Activated CD4-positive, CD25-positive, alpha-beta regulatory T cell treated with anti-CD3 and anti-CD28 coated beads, Interleukin-2, amount 50 U/mL, for 24 hours (primary cell): ENCODE measurements around the gene POR.
A peak's percentile ranks its signal among the peaks of the same experiment; 100 is the strongest.
"Not testable (repeated sequence)": the region's sequence is repeated elsewhere in the genome, so short reads cannot be mapped to it uniquely, and the experiment has no call there.

Experiments used
- ATAC-seq, 2 donors: fragments of 150-1000 bp; cut with Tn5 transposase; one replicate each; pipeline ENCODE4 v1.10.0; 2021; ENCODE audit warnings: mild to moderate bottlenecking in 1 of 2, moderate library complexity in 1 of 2

Gene POR

GRCh38 chr7:75914655-75915415 lies at the start of gene POR:
TSS of gene POR (plus strand) at chr7:75915155. CDS start at chr7:75954002, 38,847 bp downstream.
- peak; percentile 97 to 98 for ATAC-seq

- no peak for ATAC-seq
These were observed 48.9 kb upstream of the POR start for GRCh38 chr7:75866114-75866488.

DNA sequence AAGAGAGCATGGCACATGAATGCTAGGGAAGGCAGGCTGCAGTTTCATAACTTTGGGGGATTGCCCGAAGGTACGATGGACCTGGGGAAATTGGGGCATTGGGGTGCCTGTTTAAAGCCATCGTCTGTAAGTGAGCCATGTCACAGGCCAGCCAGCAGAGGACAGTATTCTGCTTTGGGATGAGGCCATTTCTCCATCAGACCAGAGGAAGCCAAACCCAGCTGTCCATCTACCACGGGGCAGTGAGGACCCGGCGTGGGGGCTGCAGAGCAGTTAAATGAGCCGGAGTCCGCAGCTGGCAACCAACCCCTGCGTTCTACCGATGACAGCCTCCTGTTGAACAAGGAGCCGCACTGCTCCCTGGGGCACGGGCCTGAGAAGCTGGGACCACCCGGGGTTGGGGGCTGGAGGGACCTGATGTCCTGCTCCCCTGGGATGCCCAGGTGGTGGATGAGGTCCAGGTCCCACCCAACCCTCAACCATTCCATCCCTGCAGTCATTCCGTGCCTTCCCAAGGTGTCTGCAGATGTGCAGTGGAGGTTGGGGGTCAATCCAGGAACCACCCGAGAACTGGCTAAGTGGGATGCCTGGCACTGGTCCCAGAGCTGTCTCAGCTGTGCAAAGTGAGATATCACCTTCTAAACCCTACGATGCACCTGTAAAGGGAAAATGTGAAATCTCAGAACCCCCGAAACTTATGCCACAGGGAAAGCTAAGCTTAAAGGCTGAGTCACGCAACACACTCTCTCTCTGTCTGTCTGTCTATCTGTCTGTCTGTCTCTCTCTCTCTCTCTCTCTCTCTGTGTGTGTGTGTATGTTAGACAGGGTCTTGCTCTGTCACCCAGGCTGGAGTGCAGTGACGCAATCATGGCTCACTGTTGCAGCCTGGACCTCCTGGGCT lies 48.2 kb upstream of the POR start:
- peak; percentile 39 to 49 for ATAC-seq

DNA sequence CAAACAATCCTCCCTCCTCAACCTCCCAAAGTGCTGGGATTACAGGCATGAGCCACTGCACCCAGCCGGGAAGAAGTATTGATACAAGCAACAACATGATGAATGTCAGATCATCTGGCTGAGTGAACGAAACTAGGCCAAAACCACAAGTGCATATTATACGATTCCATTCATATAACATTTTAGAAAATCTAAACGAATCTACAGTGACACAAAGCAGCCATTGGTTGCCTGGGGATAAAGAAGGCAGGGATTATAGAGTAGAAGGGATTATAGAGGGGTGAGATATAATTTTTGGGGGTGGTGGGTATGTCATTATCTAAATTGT lies 47.6 kb upstream of the POR start:
- no peak for ATAC-seq

DNA sequence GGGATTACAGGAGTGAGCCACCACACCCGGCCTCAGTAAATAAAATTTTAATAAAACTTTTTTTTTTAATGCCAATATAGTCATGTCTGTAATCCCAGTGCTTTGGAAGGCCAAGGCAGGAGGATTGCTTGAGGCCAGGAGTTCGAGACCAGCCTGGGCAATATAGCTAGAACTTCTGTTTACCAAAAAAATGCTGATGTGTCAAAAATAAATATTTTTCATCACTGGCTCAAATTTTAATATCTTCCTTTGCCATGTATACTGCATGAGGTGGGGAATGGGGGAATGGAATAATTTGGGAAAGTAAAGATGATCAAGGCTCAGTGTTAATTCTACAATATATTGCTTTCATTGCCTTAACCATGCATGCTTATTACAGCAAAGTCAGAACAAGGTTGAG lies 46.8 kb upstream of the POR start:
- no peak for ATAC-seq

DNA sequence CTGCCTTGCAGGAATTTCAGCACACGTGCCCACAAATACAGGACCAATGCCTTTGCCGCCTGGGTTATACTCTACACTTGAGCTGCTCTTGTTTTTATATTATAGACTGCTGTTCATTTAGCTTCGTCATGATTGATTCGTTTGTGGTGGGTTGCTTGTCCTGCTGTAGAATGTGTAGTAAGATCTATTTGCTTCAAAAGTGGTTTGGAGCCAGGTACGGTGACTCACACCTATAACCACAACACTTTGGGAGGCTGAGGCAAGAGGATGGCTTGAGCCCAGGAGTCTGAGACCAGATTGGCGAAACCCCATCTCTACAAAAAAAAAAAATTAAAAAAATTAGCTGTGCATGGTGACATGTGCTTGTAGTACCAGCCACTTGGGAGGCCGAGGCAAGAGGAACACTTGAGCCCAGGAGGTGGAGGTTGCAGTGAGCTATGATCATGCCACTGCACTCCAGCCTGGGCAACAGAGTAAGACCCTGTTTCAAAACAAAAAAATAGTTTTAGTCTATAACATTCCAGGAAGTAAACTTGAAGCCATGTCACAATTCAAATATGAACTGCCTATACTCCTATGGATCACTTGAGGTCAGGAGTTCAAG lies 45.1 kb upstream of the POR start:
- peak; percentile 66 to 68 for ATAC-seq

GRCh38 chr7:75870557-75871161 lies 44.3 kb upstream of the POR start:
- ATAC-seq, result peak; percentile 25 to 66

GRCh38 chr7:75872073-75872782 lies 42.7 kb upstream of the POR start:
- ATAC-seq, result no peak

DNA sequence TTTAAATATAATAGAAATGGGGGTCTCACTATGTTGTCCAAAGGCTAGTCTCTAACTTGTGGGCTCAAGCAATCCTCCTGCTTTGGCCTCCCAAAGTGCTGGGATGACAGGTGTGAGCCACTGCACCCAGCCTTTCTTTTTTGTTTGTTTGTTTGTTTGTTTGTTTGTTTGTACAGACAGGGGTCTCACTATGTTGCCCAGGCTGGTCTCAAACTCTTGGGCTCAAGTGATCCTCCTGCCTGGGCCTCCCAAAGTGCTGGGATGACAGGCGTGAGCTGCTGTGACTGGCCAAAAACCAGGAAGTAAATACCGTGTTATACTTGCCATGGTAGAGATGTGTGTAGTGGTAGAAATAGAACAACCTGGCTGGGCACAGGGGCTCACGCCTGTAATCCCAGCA lies 40.8 kb upstream of the POR start:
- ATAC-seq, result not testable (repeated sequence)

GRCh38 chr7:75875113-75876080 lies 39.6 kb upstream of the POR start:
- ATAC-seq, result no peak

GRCh38 chr7:75876126-75876881 lies 38.7 kb upstream of the POR start:
- ATAC-seq, result no peak

GRCh38 chr7:75878312-75878768 lies 36.6 kb upstream of the POR start:
- peak; percentile 62 to 64 for ATAC-seq

GRCh38 chr7:75878769-75879611 lies 36.0 kb upstream of the POR start, which contains the start of gene RHBDD2:
TSS of gene RHBDD2 (plus strand) at chr7:75879034. CDS start at chr7:75879083, 49 bp downstream.
- peak; percentile 93 to 94 for ATAC-seq

- ATAC-seq, result peak; percentile 42 to 48
These were observed 35.2 kb upstream of the POR start for GRCh38 chr7:75879771-75880184.

GRCh38 chr7:75880242-75880641 lies 34.7 kb upstream of the POR start:
- no peak for ATAC-seq

GRCh38 chr7:75881436-75882095 lies 33.4 kb upstream of the POR start:
- ATAC-seq, result no peak

- ATAC-seq, result not testable (repeated sequence)
These were observed 31.6 kb upstream of the POR start for GRCh38 chr7:75883265-75883824.

GRCh38 chr7:75884476-75884875 lies 30.5 kb upstream of the POR start:
- ATAC-seq, result no peak
